Measurements from ENCODE around the gene LRRC23. TPM values are rescaled to one million over a fixed set of nuclear protein-coding genes. Genes with fewer than 3 reads are reported as not detected.
"Not testable (repeated sequence)": the region's sequence is repeated elsewhere in the genome, so short reads cannot be mapped to it uniquely, and the experiment has no call there.

The LRRC23 gene
- total RNA-seq, 1 donor = 7.6 TPM

DNA sequence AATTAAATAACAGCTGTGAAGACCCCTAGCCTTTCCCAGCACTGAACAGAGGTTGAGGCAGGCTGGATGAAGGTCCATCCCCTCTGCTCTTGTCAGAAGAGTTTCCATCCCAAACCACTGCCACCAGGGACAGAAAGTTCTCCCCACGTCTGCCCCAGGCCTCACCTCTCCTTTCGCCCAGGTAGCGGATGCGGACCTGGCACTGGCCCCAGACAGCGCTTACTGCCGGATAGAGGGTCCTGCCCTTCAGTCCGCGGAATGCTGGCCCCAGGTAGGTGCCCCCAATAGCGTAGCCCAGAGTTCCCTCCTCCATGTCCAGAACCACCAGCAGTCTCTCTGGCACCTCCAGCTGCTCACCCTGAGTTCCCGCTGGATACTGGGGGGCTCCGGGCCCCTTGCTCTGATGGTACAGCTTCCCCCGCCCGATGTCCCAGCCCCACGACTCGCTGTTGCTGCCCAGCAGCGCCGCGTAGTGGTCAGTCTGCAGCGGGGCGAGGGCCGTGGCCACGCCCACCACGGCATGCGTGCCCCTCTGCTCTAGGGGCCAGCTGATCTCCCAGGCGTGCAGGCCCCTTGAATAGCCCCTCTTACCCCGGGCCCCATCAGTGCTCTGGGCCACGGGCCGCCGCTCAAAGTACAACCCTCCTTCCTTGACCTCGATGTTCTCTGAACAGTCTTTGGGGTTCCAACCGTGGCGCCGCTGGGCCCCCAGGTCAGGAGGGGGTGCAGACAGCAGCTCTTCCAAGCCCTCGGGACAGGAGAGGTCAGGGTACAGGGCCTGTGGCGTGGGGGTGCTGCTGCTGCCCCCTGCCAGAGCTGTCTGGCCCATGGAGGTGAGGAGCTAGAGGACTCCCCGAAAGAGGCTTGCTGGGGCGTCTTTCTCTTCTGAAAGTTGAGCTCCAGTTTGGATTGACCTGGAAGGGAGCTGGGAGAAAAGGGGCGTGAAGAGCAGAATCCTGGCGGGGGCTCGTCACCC, 32.3 kb upstream of the LRRC23 start:
- peaks cover 42% of the 10 kb centered on the region for H4K20me1 ChIP-seq (ENCODE audit: insufficient read depth, low read length)
- peak overlapping the region; percentile 90 for H3K4me3 ChIP-seq (ENCODE audit: insufficient read depth, low read length)
- H3K36me3 ChIP-seq (ENCODE audit: insufficient read depth, low read length) = peaks cover 27% of the 10 kb centered on the region
- DNase-seq (ENCODE audit: insufficient read length, low spot score, missing footprints) = peak; percentile 98
- no peaks in the 10 kb centered on the region for H3K9me3 ChIP-seq (ENCODE audit: low read depth, low read length)
- TF ChIP-seq, protein P1, sequence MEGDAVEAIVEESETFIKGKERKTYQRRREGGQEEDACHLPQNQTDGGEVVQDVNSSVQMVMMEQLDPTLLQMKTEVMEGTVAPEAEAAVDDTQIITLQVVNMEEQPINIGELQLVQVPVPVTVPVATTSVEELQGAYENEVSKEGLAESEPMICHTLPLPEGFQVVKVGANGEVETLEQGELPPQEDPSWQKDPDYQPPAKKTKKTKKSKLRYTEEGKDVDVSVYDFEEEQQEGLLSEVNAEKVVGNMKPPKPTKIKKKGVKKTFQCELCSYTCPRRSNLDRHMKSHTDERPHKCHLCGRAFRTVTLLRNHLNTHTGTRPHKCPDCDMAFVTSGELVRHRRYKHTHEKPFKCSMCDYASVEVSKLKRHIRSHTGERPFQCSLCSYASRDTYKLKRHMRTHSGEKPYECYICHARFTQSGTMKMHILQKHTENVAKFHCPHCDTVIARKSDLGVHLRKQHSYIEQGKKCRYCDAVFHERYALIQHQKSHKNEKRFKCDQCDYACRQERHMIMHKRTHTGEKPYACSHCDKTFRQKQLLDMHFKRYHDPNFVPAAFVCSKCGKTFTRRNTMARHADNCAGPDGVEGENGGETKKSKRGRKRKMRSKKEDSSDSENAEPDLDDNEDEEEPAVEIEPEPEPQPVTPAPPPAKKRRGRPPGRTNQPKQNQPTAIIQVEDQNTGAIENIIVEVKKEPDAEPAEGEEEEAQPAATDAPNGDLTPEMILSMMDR (IDR thresholded peaks at IDR 0.05; ENCODE audit: extremely low read depth, low read depth, low read length) = peak; percentile 92
- peak overlapping the region; percentile 54 for H2AFZ ChIP-seq (ENCODE audit: low read length)
- no peaks in the 10 kb centered on the region for H3K27me3 ChIP-seq (ENCODE audit: insufficient read depth, low read length)
- peaks cover 56% of the 10 kb centered on the region for H3K79me2 ChIP-seq (ENCODE audit: insufficient read depth, low read length)
- peaks cover 40% of the 10 kb centered on the region for H3K4me1 ChIP-seq (ENCODE audit: insufficient read depth, low read length)
- H3K27ac ChIP-seq (ENCODE audit: low read depth, low read length) = peak overlapping the region; percentile 49
- H3K4me2 ChIP-seq (ENCODE audit: insufficient read depth, low read length) = peak overlapping the region; percentile 78

DNA sequence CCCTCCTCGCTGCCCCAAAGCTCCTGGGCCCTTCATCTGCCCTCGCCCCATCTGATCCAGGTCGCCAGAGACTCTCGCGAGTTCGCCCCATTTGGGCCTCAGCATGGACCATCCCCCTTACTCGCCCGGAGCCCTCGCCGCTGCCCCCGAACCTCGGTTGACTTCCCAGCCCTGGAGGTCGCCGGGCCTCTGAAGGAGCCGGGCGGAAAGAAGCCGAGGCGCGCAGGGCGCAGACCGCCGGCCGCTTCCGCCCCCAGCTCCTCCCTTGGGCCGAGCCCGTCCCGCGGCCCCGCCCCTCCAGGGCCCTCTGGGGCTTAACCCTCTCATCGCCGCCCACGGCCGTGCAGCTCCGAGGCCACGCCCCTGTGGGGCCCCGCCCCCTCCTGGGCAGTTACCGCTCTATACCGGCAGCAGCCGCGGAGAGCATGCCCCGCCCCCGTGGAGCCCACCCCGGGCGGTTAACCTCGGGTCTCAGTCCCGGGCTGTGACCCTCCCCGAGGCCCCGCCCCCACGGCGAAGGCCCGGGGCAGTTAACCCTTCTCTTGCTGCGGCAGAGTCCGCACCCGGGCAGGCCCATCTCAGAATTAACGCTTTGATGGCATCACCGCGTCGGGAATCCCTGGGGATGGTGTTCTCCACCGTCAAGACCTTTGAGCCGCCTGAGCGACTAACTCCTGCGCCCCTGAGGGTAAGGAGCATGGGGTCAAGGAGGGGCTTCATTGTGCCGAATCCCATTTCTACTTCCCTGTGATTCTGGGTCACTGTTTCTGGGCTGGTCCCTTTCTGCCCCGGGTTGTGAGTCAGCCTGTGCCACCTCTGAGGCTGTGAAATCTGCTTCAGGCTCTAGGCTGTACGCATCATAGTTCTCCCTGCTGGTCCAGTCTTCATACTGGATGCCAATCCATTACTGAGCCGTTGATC, 31.3 kb upstream of the LRRC23 start, which contains the start of gene SPSB2:
Gene SPSB2 (minus strand): TSS at position 210 of the 921 bp plus-strand sequence. CDS start 402 bp downstream, outside the sequence.
- Histone ChIP-seq H3K27me3 (ENCODE audit: insufficient read depth, low read length) (no peaks in the 10 kb centered on the region), H3K36me3 (ENCODE audit: insufficient read depth, low read length) (peaks cover 27% of the 10 kb centered on the region)

DNA sequence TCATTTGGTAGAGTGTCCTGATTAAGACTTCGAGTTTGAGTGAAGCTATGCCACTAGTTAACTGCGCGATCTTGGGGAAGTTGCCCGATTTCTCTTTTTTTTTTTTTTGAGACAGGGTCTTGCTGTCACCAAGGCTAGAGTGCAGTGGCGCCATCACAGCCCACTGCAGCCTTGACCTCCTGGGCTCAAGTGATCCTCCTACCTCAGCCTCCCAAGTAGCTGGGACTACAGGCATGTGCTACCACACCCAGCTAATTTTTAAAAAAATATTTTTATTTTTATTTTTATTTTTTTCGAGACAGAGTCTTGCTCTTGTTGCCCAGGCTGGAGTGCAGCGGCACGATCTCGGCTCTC, 30.6 kb upstream of the LRRC23 start:
- H3K9me3 ChIP-seq (ENCODE audit: low read depth, low read length); DNase-seq (ENCODE audit: insufficient read length, low spot score, missing footprints); H3K27me3 ChIP-seq (ENCODE audit: insufficient read depth, low read length): not testable (repeated sequence)
- H4K20me1 ChIP-seq (ENCODE audit: insufficient read depth, low read length) = peaks cover 30% of the 10 kb centered on the region
- H3K27ac ChIP-seq (ENCODE audit: low read depth, low read length) = peak overlapping the region; percentile 62
- peaks cover 32% of the 10 kb centered on the region for H3K4me1 ChIP-seq (ENCODE audit: insufficient read depth, low read length)
- H3K79me2 ChIP-seq (ENCODE audit: insufficient read depth, low read length) = peaks cover 40% of the 10 kb centered on the region
- H3K4me3 ChIP-seq (ENCODE audit: insufficient read depth, low read length) = peak overlapping the region; percentile 90
- peak overlapping the region; percentile 84 for H2AFZ ChIP-seq (ENCODE audit: low read length)
- H3K36me3 ChIP-seq (ENCODE audit: insufficient read depth, low read length) = peaks cover 27% of the 10 kb centered on the region
- H3K4me2 ChIP-seq (ENCODE audit: insufficient read depth, low read length) = peak overlapping the region; percentile 78

More for the DNA sequence above, 31.3 kb upstream of the LRRC23 start, which contains the start of gene SPSB2:
- peaks cover 37% of the 10 kb centered on the region for H4K20me1 ChIP-seq (ENCODE audit: insufficient read depth, low read length)
- H3K4me3 ChIP-seq (ENCODE audit: insufficient read depth, low read length) = peak within 1 kb of the TSS; percentile 90
- no peaks in the 10 kb centered on the region for H3K9me3 ChIP-seq (ENCODE audit: low read depth, low read length)
- TF ChIP-seq, protein P1 (IDR thresholded peaks at IDR 0.05; ENCODE audit: extremely low read depth, low read depth, low read length) = no peak
- H3K4me2 ChIP-seq (ENCODE audit: insufficient read depth, low read length) = peak within 1 kb of the TSS; percentile 78
- H2AFZ ChIP-seq (ENCODE audit: low read length) = peak within 1 kb of the TSS; percentile 84
- peaks cover 47% of the 10 kb centered on the region for H3K79me2 ChIP-seq (ENCODE audit: insufficient read depth, low read length)
- H3K4me1 ChIP-seq (ENCODE audit: insufficient read depth, low read length) = peaks cover 38% of the 10 kb centered on the region
- H3K27ac ChIP-seq (ENCODE audit: low read depth, low read length) = peak within 1 kb of the TSS; percentile 62
- peak; percentile 99 for DNase-seq (ENCODE audit: insufficient read length, low spot score, missing footprints)

DNA sequence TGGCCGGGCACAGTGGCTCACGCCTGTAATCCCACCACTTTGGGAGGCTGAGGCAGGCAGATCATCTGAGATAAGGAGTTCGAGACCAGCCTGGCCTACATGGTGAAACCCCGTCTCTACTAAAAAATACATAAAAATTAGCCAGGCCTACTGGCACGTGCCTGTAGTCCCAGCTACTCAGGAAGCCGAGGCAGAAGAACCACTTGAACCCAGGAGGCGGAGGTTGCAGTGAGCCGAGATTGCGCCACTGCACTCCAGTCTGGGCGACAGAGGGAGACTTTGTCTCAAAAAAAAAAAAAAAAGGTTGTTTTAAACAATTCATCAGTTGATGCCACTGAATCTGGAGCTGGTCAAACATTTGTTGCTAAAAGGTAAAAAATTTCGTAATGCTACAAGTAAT, 24.8 kb upstream of the LRRC23 start:
- not testable (repeated sequence) for H3K4me3 ChIP-seq (ENCODE audit: insufficient read depth, low read length); H4K20me1 ChIP-seq (ENCODE audit: insufficient read depth, low read length); H3K27me3 ChIP-seq (ENCODE audit: insufficient read depth, low read length); H2AFZ ChIP-seq (ENCODE audit: low read length); H3K9me3 ChIP-seq (ENCODE audit: low read depth, low read length); H3K4me2 ChIP-seq (ENCODE audit: insufficient read depth, low read length); H3K4me1 ChIP-seq (ENCODE audit: insufficient read depth, low read length); H3K79me2 ChIP-seq (ENCODE audit: insufficient read depth, low read length); H3K27ac ChIP-seq (ENCODE audit: low read depth, low read length); DNase-seq (ENCODE audit: insufficient read length, low spot score, missing footprints)
- H3K36me3 ChIP-seq (ENCODE audit: insufficient read depth, low read length) = peaks cover 14% of the 10 kb centered on the region
